ENCODE data around the gene DNAAF8. TPM values are rescaled to one million over a fixed set of nuclear protein-coding genes. Genes with fewer than 3 reads are reported as not detected.

Gene DNAAF8
- total RNA-seq, 4 donors from 2014 or later: not detected

DNA sequence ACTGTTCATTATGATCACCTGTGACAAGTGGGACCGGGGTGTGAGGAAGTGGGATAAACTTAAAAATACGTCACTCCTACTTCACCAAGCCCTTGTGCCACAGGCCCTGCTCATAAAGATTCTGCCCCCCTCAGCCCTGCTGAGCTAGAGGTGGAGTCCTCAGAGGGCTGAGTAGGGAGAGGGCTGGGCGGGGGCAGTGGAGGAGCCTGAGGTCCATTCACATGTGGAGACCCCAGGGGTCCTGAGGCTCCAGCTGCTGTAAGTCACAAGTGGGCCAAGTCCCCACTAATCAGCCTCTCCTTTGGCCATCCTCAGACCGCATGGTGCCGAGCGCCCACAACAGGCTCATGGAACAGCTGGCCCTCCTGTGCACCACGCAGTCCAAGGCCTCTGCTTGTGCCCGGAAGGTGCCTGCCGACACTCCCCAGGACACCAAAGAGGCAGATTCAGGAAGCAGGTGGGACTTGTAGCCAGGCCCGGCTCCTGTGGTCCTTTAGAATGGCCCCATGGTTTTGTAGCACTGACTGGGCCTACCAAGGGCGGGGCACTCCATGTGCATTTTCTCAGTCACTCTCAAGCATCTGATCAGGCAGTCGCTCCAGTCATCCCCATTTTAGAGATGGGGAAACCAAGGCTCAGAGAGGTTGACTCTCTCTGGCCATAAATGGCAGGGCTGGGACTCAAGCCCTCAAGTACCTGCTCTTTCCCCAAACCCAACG lies 10.4 kb downstream of the DNAAF8 start:
- no peaks in the 10 kb centered on the region for H3K9me3 ChIP-seq
- no peak overlapping the region for H3K27ac ChIP-seq
- DNase-seq: no peak
- H3K36me3 ChIP-seq: no peaks in the 10 kb centered on the region
- peaks cover 0 to 9% (median 0%) of the 10 kb centered on the region in 4 donors for H3K4me1 ChIP-seq
- no peaks in the 10 kb centered on the region for H3K27me3 ChIP-seq
- TF ChIP-seq, protein P1, sequence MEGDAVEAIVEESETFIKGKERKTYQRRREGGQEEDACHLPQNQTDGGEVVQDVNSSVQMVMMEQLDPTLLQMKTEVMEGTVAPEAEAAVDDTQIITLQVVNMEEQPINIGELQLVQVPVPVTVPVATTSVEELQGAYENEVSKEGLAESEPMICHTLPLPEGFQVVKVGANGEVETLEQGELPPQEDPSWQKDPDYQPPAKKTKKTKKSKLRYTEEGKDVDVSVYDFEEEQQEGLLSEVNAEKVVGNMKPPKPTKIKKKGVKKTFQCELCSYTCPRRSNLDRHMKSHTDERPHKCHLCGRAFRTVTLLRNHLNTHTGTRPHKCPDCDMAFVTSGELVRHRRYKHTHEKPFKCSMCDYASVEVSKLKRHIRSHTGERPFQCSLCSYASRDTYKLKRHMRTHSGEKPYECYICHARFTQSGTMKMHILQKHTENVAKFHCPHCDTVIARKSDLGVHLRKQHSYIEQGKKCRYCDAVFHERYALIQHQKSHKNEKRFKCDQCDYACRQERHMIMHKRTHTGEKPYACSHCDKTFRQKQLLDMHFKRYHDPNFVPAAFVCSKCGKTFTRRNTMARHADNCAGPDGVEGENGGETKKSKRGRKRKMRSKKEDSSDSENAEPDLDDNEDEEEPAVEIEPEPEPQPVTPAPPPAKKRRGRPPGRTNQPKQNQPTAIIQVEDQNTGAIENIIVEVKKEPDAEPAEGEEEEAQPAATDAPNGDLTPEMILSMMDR (IDR thresholded peaks at IDR 0.05): no peak
- TF ChIP-seq POLR2A (IDR thresholded peaks at IDR 0.05): no peak
- no peak overlapping the region for H3K4me3 ChIP-seq

DNA sequence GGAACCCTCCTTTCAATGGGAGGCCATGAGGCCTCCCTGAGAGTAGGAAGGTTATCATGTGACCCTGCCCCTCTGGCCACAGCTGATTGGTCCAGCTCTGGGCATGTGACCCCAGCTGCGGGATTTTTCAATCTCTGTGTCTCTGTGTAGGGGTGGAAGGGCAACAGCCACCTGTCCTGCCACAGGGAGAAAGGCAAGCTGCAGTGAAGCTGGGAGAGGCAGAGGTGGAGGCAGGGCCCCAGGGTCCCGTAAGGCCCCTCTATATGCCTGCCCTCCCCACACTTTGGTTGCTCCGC lies 10.9 kb downstream of the DNAAF8 start:
- no peak for DNase-seq
- no peak overlapping the region for H3K27ac ChIP-seq
- no peaks in the 10 kb centered on the region for H3K36me3 ChIP-seq
- peaks cover 0 to 9% (median 0%) of the 10 kb centered on the region in 4 donors for H3K4me1 ChIP-seq
- no peak overlapping the region for H3K4me3 ChIP-seq
- no peak for TF ChIP-seq POLR2A (IDR thresholded peaks at IDR 0.05)
- TF ChIP-seq, protein P1 (IDR thresholded peaks at IDR 0.05): no peak
- no peaks in the 10 kb centered on the region for H3K9me3 ChIP-seq
- no peaks in the 10 kb centered on the region for H3K27me3 ChIP-seq

DNA sequence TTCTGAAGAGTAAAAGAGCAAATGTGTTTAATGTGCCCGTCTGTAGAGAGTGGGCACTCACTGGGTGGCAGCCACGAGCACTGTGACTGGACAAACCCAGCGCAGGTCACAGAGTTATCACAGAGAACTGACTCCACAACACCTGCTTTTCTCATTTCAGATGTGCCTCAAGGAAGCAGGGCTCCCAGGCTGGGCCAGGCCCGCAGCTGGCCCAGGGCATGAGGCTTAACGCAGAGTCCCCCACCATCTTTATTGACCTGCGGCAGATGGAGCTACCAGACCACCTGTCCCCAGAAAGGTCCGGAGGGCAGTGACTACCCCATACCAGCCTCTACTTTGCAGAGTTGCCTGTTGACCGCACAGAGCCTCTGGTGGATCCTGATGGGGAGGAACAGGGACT lies 11.9 kb downstream of the DNAAF8 start:
- Histone ChIP-seq H3K4me3 (no peak overlapping the region), H3K27ac (no peak overlapping the region), H3K36me3 (peaks cover 0 to 5% (median 0%) of the 10 kb centered on the region in 3 donors), H3K27me3 (no peaks in the 10 kb centered on the region), H3K9me3 (no peaks in the 10 kb centered on the region), H3K4me1 (peaks cover 0 to 9% (median 0%) of the 10 kb centered on the region in 4 donors)
- TF ChIP-seq POLR2A (IDR thresholded peaks at IDR 0.05): no peak
- TF ChIP-seq, protein P1 (IDR thresholded peaks at IDR 0.05): no peak
- no peak for DNase-seq

DNA sequence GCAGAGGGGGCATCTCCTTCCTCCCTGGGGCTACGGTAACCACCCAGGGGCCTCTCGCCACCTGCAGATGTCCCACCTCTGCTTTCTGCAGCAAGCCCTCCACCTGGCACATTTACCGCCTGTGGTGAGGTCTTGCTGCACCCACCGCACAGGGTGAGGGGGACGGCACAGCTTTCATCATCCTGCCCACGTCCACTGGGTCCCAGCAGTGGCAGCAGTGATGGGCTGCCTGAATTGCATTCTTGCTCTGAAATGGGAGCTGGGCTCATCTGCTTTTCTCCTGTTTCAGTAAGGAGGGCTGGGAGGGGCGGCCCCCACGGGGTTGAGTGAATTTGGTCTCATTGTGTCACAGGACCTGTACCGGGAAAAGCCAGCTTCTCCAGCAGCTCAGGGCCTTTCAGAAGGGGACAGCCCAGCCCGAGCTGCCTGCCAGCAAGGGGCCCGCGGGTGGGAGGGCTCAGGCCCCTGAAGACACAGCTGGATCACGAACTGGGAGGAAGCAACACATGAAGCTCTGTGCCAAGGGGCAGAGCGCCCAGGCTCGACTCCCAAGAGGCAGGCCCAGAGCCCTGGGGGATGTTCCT lies 12.7 kb downstream of the DNAAF8 start:
- no peak overlapping the region for H3K4me3 ChIP-seq
- peaks cover 0 to 14% (median 0%) of the 10 kb centered on the region in 3 donors for H3K36me3 ChIP-seq
- H3K4me1 ChIP-seq: peaks cover 0 to 9% (median 0%) of the 10 kb centered on the region in 4 donors
- H3K27ac ChIP-seq: peak overlapping the region in 1 of 4 donors; percentile 22
- H3K27me3 ChIP-seq: no peaks in the 10 kb centered on the region
- no peak for DNase-seq
- TF ChIP-seq, protein P1 (IDR thresholded peaks at IDR 0.05): no peak
- TF ChIP-seq POLR2A (IDR thresholded peaks at IDR 0.05): no peak
- no peaks in the 10 kb centered on the region for H3K9me3 ChIP-seq

DNA sequence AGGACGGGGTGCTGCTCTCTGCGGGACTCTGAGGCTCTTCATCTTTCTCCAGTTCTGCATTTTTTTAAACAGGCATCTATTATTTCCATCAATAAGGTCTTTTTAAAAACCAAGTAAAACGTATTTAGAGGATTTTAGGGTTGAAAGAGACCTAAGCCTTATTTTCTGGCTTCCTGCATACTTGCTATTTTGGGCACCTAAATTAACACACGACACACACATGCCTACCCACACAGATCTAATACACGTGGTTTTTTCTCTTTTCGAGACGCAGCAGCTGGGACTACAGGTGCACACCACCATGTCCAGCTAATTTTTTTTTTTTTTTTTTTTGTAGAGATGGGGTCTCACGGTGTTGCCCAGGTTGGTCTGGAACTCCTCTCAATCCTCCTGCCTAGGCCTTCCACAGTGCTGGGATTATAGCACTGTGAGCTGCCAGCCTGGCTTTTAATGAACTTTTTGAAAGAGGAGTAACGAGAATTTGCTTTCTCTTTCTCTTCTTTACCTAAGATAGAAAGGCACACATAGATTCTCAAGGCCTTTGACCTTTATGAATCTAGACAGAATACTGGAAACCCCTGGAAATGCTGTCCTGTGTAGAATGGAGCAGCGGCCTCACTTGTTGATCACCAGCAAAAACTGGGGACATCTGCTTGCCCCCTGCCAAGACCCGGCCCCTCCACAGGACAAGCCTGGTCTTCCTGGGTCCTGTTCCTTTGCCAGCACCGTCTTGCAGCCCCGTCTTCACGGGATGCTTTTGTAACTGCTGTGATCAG lies 13.8 kb downstream of the DNAAF8 start:
- Histone ChIP-seq H3K27me3 (no peaks in the 10 kb centered on the region), H3K36me3 (peaks cover 0 to 24% (median 0%) of the 10 kb centered on the region in 3 donors), H3K27ac (peak overlapping the region in 1 of 4 donors; percentile 22), H3K4me3 (no peak overlapping the region), H3K4me1 (peaks cover 0 to 9% (median 0%) of the 10 kb centered on the region in 4 donors), H3K9me3 (no peaks in the 10 kb centered on the region)
- DNase-seq: no peak
- TF ChIP-seq, protein P1 (IDR thresholded peaks at IDR 0.05): no peak
- TF ChIP-seq POLR2A (IDR thresholded peaks at IDR 0.05): no peak
